Panc1 (cell line): ENCODE results near the gene LRRC1.

ENCODE experiments used
- CTCF ChIP-seq: fragments of 450-650 bp; IDR thresholded peaks from 2 replicates; pipeline ENCODE4 v1.5.1; 2017; ENCODE audit warnings: mild to moderate bottlenecking
- POLR2AphosphoS5 ChIP-seq: IDR thresholded peaks from 2 replicates; pipeline ENCODE4 v1.6.1; 2012; ENCODE audit warnings: mild to moderate bottlenecking, low read depth, low read length, moderate library complexity
- REST ChIP-seq, 2 experiments: IDR thresholded peaks; 2 replicates each; pipeline ENCODE4 v1.6.1; 2011 to 2012; ENCODE audit warnings: low read depth in 2 of 2, control low read depth in 1 of 2, low read length in 1 of 2, mild to moderate bottlenecking in 1 of 2, moderate library complexity in 1 of 2; ENCODE audit not compliant: insufficient read depth in 1 of 2
- SIN3A ChIP-seq: IDR thresholded peaks from 2 replicates; pipeline ENCODE4 v1.6.1; 2012; ENCODE audit warnings: low read depth, mild to moderate bottlenecking, low read length, moderate library complexity, borderline replicate concordance; ENCODE audit not compliant: insufficient read depth
- TCF7L2 ChIP-seq: IDR thresholded peaks from 2 replicates; pipeline ENCODE4 v1.6.1; 2011; ENCODE audit warnings: mild to moderate bottlenecking, low read depth, low read length, inconsistent platforms

- TF ChIP-seq REST (IDR thresholded peaks at IDR 0.05; ENCODE audit: insufficient read depth in 1 of 2, low read depth in 2 of 2, low read length in 1 of 2) = no peak
- TF ChIP-seq CTCF = no peak
- no peak for TF ChIP-seq SIN3A
- TF ChIP-seq TCF7L2 = no peak
- no peak for TF ChIP-seq POLR2AphosphoS5
These were observed 2.5 kb downstream of the LRRC1 start for GRCh38 chr6:53797304-53797703.
